WTC11 (cell line): ENCODE results near the gene CAMTA1. TPM values are rescaled to one million over a fixed set of nuclear protein-coding genes. Genes with fewer than 3 reads are reported as not detected.
A peak's percentile ranks its signal among the peaks of the same experiment; 100 is the strongest.

Source experiments
- ATAC-seq: fragments of 200-7000 bp; cut with Tn5 transposase; 2 replicates; pipeline ENCODE4 v1.10.0; 2021; ENCODE audit warnings: mild to moderate bottlenecking, moderate library complexity
- CTCF ChIA-PET: fragments of 300-600 bp; sonication (Branson Sonifier 250); formaldehyde crosslinking; loops from one replicate; lab custom pipeline; 2021; ENCODE audit warnings: antibody characterized with exemption; lab: Charles Lee
- POLR2A ChIA-PET: fragments of 350-600 bp; sonication (Branson Sonifier 250); formaldehyde crosslinking; loops from one replicate; lab custom pipeline; 2021; ENCODE audit warnings: antibody characterized with exemption; lab: Charles Lee
- DNase-seq: peaks from one replicate; pipeline ENCODE4 v3.0.0; 2021; ENCODE audit warnings: low spot score
- H3K27ac Mint-ChIP-seq: 2 replicates; pipeline ENCODE4 v1.8.0; 2021; ENCODE audit warnings: mixed read lengths
- H3K27me3 Mint-ChIP-seq: 2 replicates; pipeline ENCODE4 v1.8.0; 2021; ENCODE audit warnings: low read depth, mild to moderate bottlenecking, moderate library complexity, mixed read lengths
- H3K36me3 Mint-ChIP-seq: 2 replicates; pipeline ENCODE4 v1.8.0; 2021; ENCODE audit warnings: mixed read lengths
- H3K4me1 Mint-ChIP-seq: 2 replicates; pipeline ENCODE4 v1.8.0; 2022; ENCODE audit warnings: mixed read lengths
- H3K4me3 Mint-ChIP-seq: 2 replicates; pipeline ENCODE4 v1.8.0; 2021; ENCODE audit warnings: mild to moderate bottlenecking, moderate library complexity, mixed read lengths
- H3K9me3 Mint-ChIP-seq: 2 replicates; pipeline ENCODE4 v1.8.0; 2021; ENCODE audit warnings: mixed read lengths
- ARID4B ChIP-seq: sonication (generic); formaldehyde crosslinking; IDR thresholded peaks from 2 replicates; pipeline ENCODE4 v1.8.0; 2023; ENCODE audit warnings: missing genetic modification reagents, mild to moderate bottlenecking, borderline replicate concordance
- ATF2 ChIP-seq: sonication (generic); formaldehyde crosslinking; IDR thresholded peaks from 2 replicates; pipeline ENCODE4 v1.8.1; 2022; ENCODE audit warnings: low read depth, missing genetic modification reagents, borderline replicate concordance
- CDX4 ChIP-seq: fragments of 250-450 bp; sonication (Bioruptor Pico); IDR thresholded peaks from 2 replicates; pipeline ENCODE4 v1.9.0; 2021; ENCODE audit warnings: moderate library complexity, mild to moderate bottlenecking, inconsistent platforms, borderline replicate concordance
- CREB1 ChIP-seq: sonication (generic); formaldehyde crosslinking; IDR thresholded peaks from 2 replicates; pipeline ENCODE4 v1.8.0; 2023; ENCODE audit warnings: mild to moderate bottlenecking, missing genetic modification reagents
- CREM ChIP-seq: sonication (generic); formaldehyde crosslinking; IDR thresholded peaks from 2 replicates; pipeline ENCODE4 v1.8.1; 2022; ENCODE audit warnings: mild to moderate bottlenecking, missing genetic modification reagents, moderate library complexity
- EMX1 ChIP-seq: fragments of 250-450 bp; sonication (Bioruptor Pico); IDR thresholded peaks from 2 replicates; pipeline ENCODE4 v1.8.0; 2021; ENCODE audit warnings: mild to moderate bottlenecking
- ESRRA ChIP-seq: sonication (generic); formaldehyde crosslinking; IDR thresholded peaks from 2 replicates; pipeline ENCODE4 v1.8.1; 2022; ENCODE audit warnings: mild to moderate bottlenecking, missing genetic modification reagents, borderline replicate concordance
- FOXJ3 ChIP-seq: sonication (generic); formaldehyde crosslinking; IDR thresholded peaks from 2 replicates; pipeline ENCODE4 v1.9.0; 2021; ENCODE audit warnings: missing genetic modification reagents, mild to moderate bottlenecking, borderline replicate concordance
- GABPB1 ChIP-seq: sonication (generic); formaldehyde crosslinking; IDR thresholded peaks from 2 replicates; pipeline ENCODE4 v1.8.1; 2023; ENCODE audit warnings: mild to moderate bottlenecking, missing genetic modification reagents
- HMGXB4 ChIP-seq: sonication (generic); formaldehyde crosslinking; IDR thresholded peaks from 2 replicates; pipeline ENCODE4 v1.8.1; 2023; ENCODE audit warnings: mild to moderate bottlenecking, moderate library complexity, missing genetic modification reagents
- IRF1 ChIP-seq: sonication (generic); formaldehyde crosslinking; IDR thresholded peaks from 2 replicates; pipeline ENCODE4 v1.8.0; 2023; ENCODE audit warnings: missing genetic modification reagents
- JAZF1 ChIP-seq: fragments of 250-450 bp; sonication (Bioruptor Pico); IDR thresholded peaks from 2 replicates; pipeline ENCODE4 v1.9.0; 2021; ENCODE audit warnings: moderate library complexity, mild to moderate bottlenecking, inconsistent platforms
- JUN ChIP-seq: sonication (generic); formaldehyde crosslinking; IDR thresholded peaks from 2 replicates; pipeline ENCODE4 v1.8.0; 2023; ENCODE audit warnings: mild to moderate bottlenecking, missing genetic modification reagents
- KAT7 ChIP-seq: sonication (generic); formaldehyde crosslinking; IDR thresholded peaks from 2 replicates; pipeline ENCODE4 v1.8.1; 2023; ENCODE audit warnings: missing genetic modification reagents, mild to moderate bottlenecking, borderline replicate concordance
- NFE2L1 ChIP-seq: sonication (generic); formaldehyde crosslinking; IDR thresholded peaks from 2 replicates; pipeline ENCODE4 v1.8.1; 2023; ENCODE audit warnings: missing genetic modification reagents
- NR1H2 ChIP-seq: sonication (generic); formaldehyde crosslinking; IDR thresholded peaks from 2 replicates; pipeline ENCODE4 v1.9.0; 2021; ENCODE audit warnings: mild to moderate bottlenecking, moderate library complexity, missing genetic modification reagents
- NR3C1 ChIP-seq: sonication (generic); formaldehyde crosslinking; conservative IDR thresholded peaks from 2 replicates; pipeline ENCODE4 v1.8.1; 2023; ENCODE audit warnings: low read depth, mild to moderate bottlenecking, missing genetic modification reagents
- PRRX2 ChIP-seq: fragments of 250-450 bp; sonication (Bioruptor Pico); IDR thresholded peaks from 2 replicates; pipeline ENCODE4 v1.8.0; 2021; ENCODE audit warnings: mild to moderate bottlenecking
- SMAD4 ChIP-seq: sonication (generic); formaldehyde crosslinking; IDR thresholded peaks from 2 replicates; pipeline ENCODE4 v1.8.0; 2022; ENCODE audit warnings: mild to moderate bottlenecking, missing genetic modification reagents
- SOX15 ChIP-seq: fragments of 250-450 bp; sonication (Bioruptor Pico); IDR thresholded peaks from 2 replicates; pipeline ENCODE4 v1.9.0; 2021; ENCODE audit warnings: mild to moderate bottlenecking
- SP1 ChIP-seq: sonication (generic); formaldehyde crosslinking; conservative IDR thresholded peaks from 2 replicates; pipeline ENCODE4 v1.8.1; 2022; ENCODE audit warnings: missing genetic modification reagents
- TEAD4 ChIP-seq: sonication (generic); formaldehyde crosslinking; IDR thresholded peaks from 2 replicates; pipeline ENCODE4 v1.8.0; 2022; ENCODE audit warnings: mild to moderate bottlenecking, missing genetic modification reagents
- ZBTB21 ChIP-seq: sonication (generic); formaldehyde crosslinking; IDR thresholded peaks from 2 replicates; pipeline ENCODE4 v1.8.1; 2023; ENCODE audit warnings: mild to moderate bottlenecking, missing genetic modification reagents, borderline replicate concordance
- ZMAT4 ChIP-seq: fragments of 250-450 bp; sonication (Bioruptor Pico); IDR thresholded peaks from 2 replicates; pipeline ENCODE4 v1.9.0; 2021; ENCODE audit warnings: mild to moderate bottlenecking
- ZNF232 ChIP-seq: sonication (generic); formaldehyde crosslinking; IDR thresholded peaks from 2 replicates; pipeline ENCODE4 v1.8.0; 2022; ENCODE audit warnings: mild to moderate bottlenecking, missing genetic modification reagents
- ZNF396 ChIP-seq: fragments of 250-450 bp; sonication (Bioruptor Pico); IDR thresholded peaks from 2 replicates; pipeline ENCODE4 v1.8.0; 2021; ENCODE audit warnings: mild to moderate bottlenecking, moderate library complexity, borderline replicate concordance
- ZNF423 ChIP-seq: fragments of 250-450 bp; sonication (Bioruptor Pico); IDR thresholded peaks from 2 replicates; pipeline ENCODE4 v2.1.2; 2022; ENCODE audit warnings: mild to moderate bottlenecking, moderate library complexity
- total RNA-seq: library from RNA; stranded (reverse); gene quantifications from 3 replicates; pipeline ENCODE4 v1.2.3, GENCODE V29; 2021

CAMTA1 gene
- total RNA-seq, 1 experiment from 2014 or later, result 86.4 TPM

GRCh38 chr1:7616953-7617352 lies 831.7 kb downstream of the CAMTA1 start:
- DNase-seq (no peak), ATAC-seq (no peak)
- Mint-ChIP-seq H3K27me3 (no peaks in the 10 kb centered on the region), H3K9me3 (no peaks in the 10 kb centered on the region), H3K36me3 (no peaks in the 10 kb centered on the region), H3K4me1 (peaks cover 20% of the 10 kb centered on the region), H3K27ac (no peak overlapping the region), H3K4me3 (no peak overlapping the region)
- ChIA-PET POLR2A (no interaction called here), CTCF (no interaction called here)
- no peak for TF ChIP-seq SP1 (CRISPR knock-in tag)

GRCh38 chr1:7617826-7618225 lies 832.6 kb downstream of the CAMTA1 start:
- H3K27me3 Mint-ChIP-seq, result no peaks in the 10 kb centered on the region
- H3K4me3 Mint-ChIP-seq, result no peak overlapping the region
- DNase-seq, result no peak
- no peak for ATAC-seq
- TF ChIP-seq SMAD4 (CRISPR knock-in tag) (no peak), CDX4 (no peak), PRRX2 (CRISPR knock-in tag) (no peak), FOXJ3 (CRISPR knock-in tag) (no peak), CREB1 (no peak), SOX15 (no peak), ZNF396 (CRISPR knock-in tag) (no peak), ZNF232 (CRISPR knock-in tag) (no peak), HMGXB4 (CRISPR knock-in tag) (no peak), JUN (no peak), GABPB1 (CRISPR knock-in tag) (no peak), TEAD4 (no peak), ZNF423 (CRISPR knock-in tag) (no peak), EMX1 (no peak), NR3C1 (CRISPR knock-in tag) (no peak), NFE2L1 (CRISPR knock-in tag) (no peak), IRF1 (CRISPR knock-in tag) (no peak), KAT7 (no peak), ESRRA (CRISPR knock-in tag) (no peak), NR1H2 (CRISPR knock-in tag) (no peak)
- no peaks in the 10 kb centered on the region for H3K36me3 Mint-ChIP-seq
- ChIA-PET POLR2A (no interaction called here), CTCF (interaction anchor here (0.8 kb wide), 1 partner anchor 52 kb away, joined by 3 read pairs; no protein-coding TSS in a partner anchor)
- no peak overlapping the region for H3K27ac Mint-ChIP-seq
- H3K4me1 Mint-ChIP-seq, result peaks cover 26% of the 10 kb centered on the region
- no peaks in the 10 kb centered on the region for H3K9me3 Mint-ChIP-seq

GRCh38 chr1:7620196-7620595 lies 834.9 kb downstream of the CAMTA1 start:
- POLR2A ChIA-PET, result no interaction called here
- Mint-ChIP-seq H3K27ac (no peak overlapping the region), H3K36me3 (no peaks in the 10 kb centered on the region), H3K9me3 (no peaks in the 10 kb centered on the region), H3K4me3 (no peak overlapping the region), H3K4me1 (peaks cover 22% of the 10 kb centered on the region), H3K27me3 (no peaks in the 10 kb centered on the region)
- DNase-seq, result peak; percentile 1
- ATAC-seq, result no peak
- CTCF ChIA-PET, result interaction anchor here (0.9 kb wide), 1 partner anchor 21 kb away, joined by 3 read pairs; no protein-coding TSS in a partner anchor
- TF ChIP-seq KAT7 (no peak), ATF2 (CRISPR knock-in tag) (no peak), JUN (no peak), CREM (CRISPR knock-in tag) (no peak), ZBTB21 (no peak), JAZF1 (no peak), ZMAT4 (CRISPR knock-in tag) (no peak), ARID4B (CRISPR knock-in tag) (no peak)
